HepG2 (cell line): Measurements from ENCODE around the gene C6orf15. TPM values are rescaled to one million over a fixed set of nuclear protein-coding genes. Genes with fewer than 3 reads are reported as not detected.

Experiments
- HOXA3 ChIP-seq: sonication (generic); formaldehyde crosslinking; IDR thresholded peaks from 2 replicates; pipeline ENCODE4 v1.5.0; 2020; ENCODE audit warnings: missing genetic modification reagents
- HOXA9 ChIP-seq: sonication (generic); formaldehyde crosslinking; IDR thresholded peaks from 2 replicates; pipeline ENCODE4 v1.8.1; 2022; ENCODE audit warnings: missing genetic modification reagents, mild to moderate bottlenecking, moderate library complexity, borderline replicate concordance
- HOXD1 ChIP-seq: sonication (generic); formaldehyde crosslinking; IDR thresholded peaks from 2 replicates; pipeline ENCODE4 v1.5.0; 2020; ENCODE audit warnings: missing genetic modification reagents
- RARG ChIP-seq: sonication (generic); formaldehyde crosslinking; IDR thresholded peaks from 2 replicates; pipeline ENCODE4 v1.4.0; 2020; ENCODE audit warnings: low read depth, mild to moderate bottlenecking, missing genetic modification reagents
- SOX5 ChIP-seq: IDR thresholded peaks from 2 replicates; pipeline ENCODE4 v1.6.1; 2016; ENCODE audit warnings: borderline replicate concordance
- TEAD3 ChIP-seq: optimal IDR thresholded peaks from 2 replicates; pipeline ENCODE3; 2016; ENCODE audit warnings: borderline replicate concordance
- YY1 ChIP-seq: IDR thresholded peaks from 2 replicates; pipeline ENCODE4 v1.6.1; 2011; ENCODE audit warnings: low read length, low read depth, moderate library complexity, mild to moderate bottlenecking; ENCODE audit not compliant: insufficient read depth, insufficient replicate concordance
- ZFP1 ChIP-seq: IDR thresholded peaks from 2 replicates; pipeline ENCODE4 v1.6.1; 2016
- ZFP41 ChIP-seq: sonication (generic); formaldehyde crosslinking; IDR thresholded peaks from 2 replicates; pipeline ENCODE4 v1.4.0; 2020; ENCODE audit warnings: mild to moderate bottlenecking, missing genetic modification reagents, borderline replicate concordance
- ZNF263 ChIP-seq: sonication (generic); formaldehyde crosslinking; IDR thresholded peaks from 2 replicates; pipeline ENCODE4 v1.4.0; 2020; ENCODE audit warnings: missing genetic modification reagents
- ZNF317 ChIP-seq: sonication (generic); formaldehyde crosslinking; IDR thresholded peaks from 2 replicates; pipeline ENCODE4 v1.5.0; 2020; ENCODE audit warnings: mild to moderate bottlenecking, missing genetic modification reagents
- ZNF44 ChIP-seq: sonication (generic); formaldehyde crosslinking; IDR thresholded peaks from 2 replicates; pipeline ENCODE4 v1.5.1; 2020; ENCODE audit warnings: mild to moderate bottlenecking, missing genetic modification reagents
- ZNF572 ChIP-seq: sonication (generic); formaldehyde crosslinking; IDR thresholded peaks from 2 replicates; pipeline ENCODE4 v1.5.1; 2020; ENCODE audit warnings: mild to moderate bottlenecking, missing genetic modification reagents
- ZNF616 ChIP-seq: sonication (generic); formaldehyde crosslinking; IDR thresholded peaks from 2 replicates; pipeline ENCODE4 v1.5.0; 2020; ENCODE audit warnings: low read depth, mild to moderate bottlenecking, missing genetic modification reagents
- ZNF703 ChIP-seq: sonication (generic); formaldehyde crosslinking; IDR thresholded peaks from 2 replicates; pipeline ENCODE4 v1.5.1; 2020; ENCODE audit warnings: missing genetic modification reagents, mild to moderate bottlenecking, moderate library complexity, borderline replicate concordance
- ZSCAN21 ChIP-seq: sonication (generic); formaldehyde crosslinking; IDR thresholded peaks from 2 replicates; pipeline ENCODE4 v1.8.0; 2022; ENCODE audit warnings: mild to moderate bottlenecking, missing genetic modification reagents, moderate library complexity, borderline replicate concordance
- ZSCAN9 ChIP-seq: IDR thresholded peaks from 2 replicates; pipeline ENCODE4 v1.6.1; 2016; ENCODE audit warnings: borderline replicate concordance
- polyA plus RNA-seq, 8 experiments: library from polyadenylated mRNA; depleted of rRNA in 3 of 8; stranded (reverse) in 7 of 8; unstranded in 1 of 8; fragments of >200 nt; fragmentation: Illumina TruSeq in 4 of 8; extraction: Trizol in 4 of 8; gene quantifications; 2 replicates each; pipeline versions ENCODE4 v1.2.1 to v1.2.3, GENCODE V29; 2011 to 2016; ENCODE audit warnings: low read depth in 4 of 8, missing spikeins in 1 of 8, mixed read lengths in 1 of 8; ENCODE audit not compliant: insufficient read depth in 1 of 8
- total RNA-seq, 5 experiments: library from RNA; depleted of rRNA; stranded (reverse); fragments of >200 nt; fragmentation: Illumina TruSeq; extraction: Trizol; gene quantifications; 2 replicates each; pipeline ENCODE4 v1.2.3, GENCODE V29; 2016; ENCODE audit warnings: low read depth in 1 of 5
- TF ChIP-seq, protein P1 (sequence below): sonication (generic); formaldehyde crosslinking; IDR thresholded peaks from 2 replicates; pipeline ENCODE4 v1.4.0; 2020; ENCODE audit warnings: missing genetic modification reagents
- TF ChIP-seq, protein P2 (sequence below): sonication (generic); formaldehyde crosslinking; IDR thresholded peaks from 2 replicates; pipeline ENCODE4 v1.8.0; 2022; ENCODE audit warnings: missing genetic modification reagents, low read depth, mild to moderate bottlenecking, borderline replicate concordance
- TF ChIP-seq, protein P3 (sequence below): sonication (generic); formaldehyde crosslinking; IDR thresholded peaks from 2 replicates; pipeline ENCODE4 v1.9.0; 2021; ENCODE audit warnings: missing genetic modification reagents, borderline replicate concordance
- TF ChIP-seq, protein P4 (sequence below): IDR thresholded peaks from 2 replicates; pipeline ENCODE4 v1.6.1; 2012; ENCODE audit warnings: inconsistent platforms
- TF ChIP-seq, protein P5 (sequence below): sonication (generic); formaldehyde crosslinking; IDR thresholded peaks from 2 replicates; pipeline ENCODE4 v1.8.0; 2022; ENCODE audit warnings: mild to moderate bottlenecking, missing genetic modification reagents, moderate library complexity

Gene C6orf15
- total and polyA plus RNA-seq, 2 of the 13 experiments (the other 11 are each of a cell fraction or from before 2014, with no cell fraction given) = not detected

DNA sequence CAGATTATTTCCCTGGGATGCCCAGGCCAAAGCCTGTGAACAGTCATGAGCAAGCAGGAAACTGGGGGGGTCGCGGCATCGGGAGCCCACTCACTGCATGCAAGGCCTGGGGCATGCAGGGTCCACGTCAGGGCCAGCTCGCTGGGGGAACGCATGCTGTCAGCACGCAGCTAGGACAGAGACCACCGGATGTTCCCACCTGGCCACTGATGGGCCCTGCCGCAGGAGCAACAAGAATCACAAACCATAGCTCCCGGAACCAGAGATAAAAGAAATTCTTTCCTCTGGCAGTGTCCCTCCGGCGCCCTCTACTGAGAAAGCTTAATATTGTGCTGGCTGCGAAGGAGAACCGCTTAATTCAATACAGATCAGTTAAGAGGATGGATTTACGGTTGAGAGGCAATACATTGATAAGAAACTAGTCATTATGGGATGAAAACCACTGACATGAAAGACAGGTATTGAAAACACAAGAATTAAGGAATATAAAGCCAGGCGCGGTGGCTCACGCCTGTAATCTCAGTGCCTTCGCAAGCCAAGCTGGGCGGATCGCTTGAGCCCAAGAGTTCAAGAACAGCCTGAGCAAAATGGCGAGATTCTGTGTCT lies 32.6 kb downstream of the C6orf15 start (continued):
- TF ChIP-seq, protein P1, sequence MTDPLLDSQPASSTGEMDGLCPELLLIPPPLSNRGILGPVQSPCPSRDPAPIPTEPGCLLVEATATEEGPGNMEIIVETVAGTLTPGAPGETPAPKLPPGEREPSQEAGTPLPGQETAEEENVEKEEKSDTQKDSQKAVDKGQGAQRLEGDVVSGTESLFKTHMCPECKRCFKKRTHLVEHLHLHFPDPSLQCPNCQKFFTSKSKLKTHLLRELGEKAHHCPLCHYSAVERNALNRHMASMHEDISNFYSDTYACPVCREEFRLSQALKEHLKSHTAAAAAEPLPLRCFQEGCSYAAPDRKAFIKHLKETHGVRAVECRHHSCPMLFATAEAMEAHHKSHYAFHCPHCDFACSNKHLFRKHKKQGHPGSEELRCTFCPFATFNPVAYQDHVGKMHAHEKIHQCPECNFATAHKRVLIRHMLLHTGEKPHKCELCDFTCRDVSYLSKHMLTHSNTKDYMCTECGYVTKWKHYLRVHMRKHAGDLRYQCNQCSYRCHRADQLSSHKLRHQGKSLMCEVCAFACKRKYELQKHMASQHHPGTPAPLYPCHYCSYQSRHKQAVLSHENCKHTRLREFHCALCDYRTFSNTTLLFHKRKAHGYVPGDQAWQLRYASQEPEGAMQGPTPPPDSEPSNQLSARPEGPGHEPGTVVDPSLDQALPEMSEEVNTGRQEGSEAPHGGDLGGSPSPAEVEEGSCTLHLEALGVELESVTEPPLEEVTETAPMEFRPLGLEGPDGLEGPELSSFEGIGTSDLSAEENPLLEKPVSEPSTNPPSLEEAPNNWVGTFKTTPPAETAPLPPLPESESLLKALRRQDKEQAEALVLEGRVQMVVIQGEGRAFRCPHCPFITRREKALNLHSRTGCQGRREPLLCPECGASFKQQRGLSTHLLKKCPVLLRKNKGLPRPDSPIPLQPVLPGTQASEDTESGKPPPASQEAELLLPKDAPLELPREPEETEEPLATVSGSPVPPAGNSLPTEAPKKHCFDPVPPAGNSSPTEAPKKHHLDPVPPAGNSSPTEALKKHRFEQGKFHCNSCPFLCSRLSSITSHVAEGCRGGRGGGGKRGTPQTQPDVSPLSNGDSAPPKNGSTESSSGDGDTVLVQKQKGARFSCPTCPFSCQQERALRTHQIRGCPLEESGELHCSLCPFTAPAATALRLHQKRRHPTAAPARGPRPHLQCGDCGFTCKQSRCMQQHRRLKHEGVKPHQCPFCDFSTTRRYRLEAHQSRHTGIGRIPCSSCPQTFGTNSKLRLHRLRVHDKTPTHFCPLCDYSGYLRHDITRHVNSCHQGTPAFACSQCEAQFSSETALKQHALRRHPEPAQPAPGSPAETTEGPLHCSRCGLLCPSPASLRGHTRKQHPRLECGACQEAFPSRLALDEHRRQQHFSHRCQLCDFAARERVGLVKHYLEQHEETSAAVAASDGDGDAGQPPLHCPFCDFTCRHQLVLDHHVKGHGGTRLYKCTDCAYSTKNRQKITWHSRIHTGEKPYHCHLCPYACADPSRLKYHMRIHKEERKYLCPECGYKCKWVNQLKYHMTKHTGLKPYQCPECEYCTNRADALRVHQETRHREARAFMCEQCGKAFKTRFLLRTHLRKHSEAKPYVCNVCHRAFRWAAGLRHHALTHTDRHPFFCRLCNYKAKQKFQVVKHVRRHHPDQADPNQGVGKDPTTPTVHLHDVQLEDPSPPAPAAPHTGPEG (CRISPR knock-in tag) = no peak
- TF ChIP-seq ZSCAN21 (CRISPR knock-in tag) (no peak), ZNF616 (CRISPR knock-in tag) (no peak), ZNF317 (CRISPR knock-in tag) (no peak), RARG (no peak), ZNF703 (CRISPR knock-in tag) (no peak), TEAD3 (CRISPR knock-in tag) (no peak), ZNF44 (CRISPR knock-in tag) (no peak), HOXD1 (CRISPR knock-in tag) (no peak), ZNF263 (CRISPR knock-in tag) (no peak), ZFP1 (CRISPR knock-in tag) (no peak), ZSCAN9 (CRISPR knock-in tag) (no peak), SOX5 (CRISPR knock-in tag) (no peak), YY1 (no peak), ZNF572 (CRISPR knock-in tag) (no peak), HOXA9 (CRISPR knock-in tag) (no peak), ZFP41 (CRISPR knock-in tag) (no peak), HOXA3 (CRISPR knock-in tag) (no peak)
- TF ChIP-seq, protein P2, sequence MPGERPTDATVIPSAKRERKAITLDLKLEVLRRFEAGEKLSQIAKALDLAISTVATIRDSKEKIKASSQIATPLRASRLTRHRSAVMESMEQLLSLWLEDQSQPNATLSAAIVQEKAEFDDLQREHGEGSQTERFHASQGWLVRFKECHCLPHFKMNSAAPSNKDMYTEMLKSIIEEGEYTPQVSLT (CRISPR knock-in tag) = no peak
- TF ChIP-seq, protein P3, sequence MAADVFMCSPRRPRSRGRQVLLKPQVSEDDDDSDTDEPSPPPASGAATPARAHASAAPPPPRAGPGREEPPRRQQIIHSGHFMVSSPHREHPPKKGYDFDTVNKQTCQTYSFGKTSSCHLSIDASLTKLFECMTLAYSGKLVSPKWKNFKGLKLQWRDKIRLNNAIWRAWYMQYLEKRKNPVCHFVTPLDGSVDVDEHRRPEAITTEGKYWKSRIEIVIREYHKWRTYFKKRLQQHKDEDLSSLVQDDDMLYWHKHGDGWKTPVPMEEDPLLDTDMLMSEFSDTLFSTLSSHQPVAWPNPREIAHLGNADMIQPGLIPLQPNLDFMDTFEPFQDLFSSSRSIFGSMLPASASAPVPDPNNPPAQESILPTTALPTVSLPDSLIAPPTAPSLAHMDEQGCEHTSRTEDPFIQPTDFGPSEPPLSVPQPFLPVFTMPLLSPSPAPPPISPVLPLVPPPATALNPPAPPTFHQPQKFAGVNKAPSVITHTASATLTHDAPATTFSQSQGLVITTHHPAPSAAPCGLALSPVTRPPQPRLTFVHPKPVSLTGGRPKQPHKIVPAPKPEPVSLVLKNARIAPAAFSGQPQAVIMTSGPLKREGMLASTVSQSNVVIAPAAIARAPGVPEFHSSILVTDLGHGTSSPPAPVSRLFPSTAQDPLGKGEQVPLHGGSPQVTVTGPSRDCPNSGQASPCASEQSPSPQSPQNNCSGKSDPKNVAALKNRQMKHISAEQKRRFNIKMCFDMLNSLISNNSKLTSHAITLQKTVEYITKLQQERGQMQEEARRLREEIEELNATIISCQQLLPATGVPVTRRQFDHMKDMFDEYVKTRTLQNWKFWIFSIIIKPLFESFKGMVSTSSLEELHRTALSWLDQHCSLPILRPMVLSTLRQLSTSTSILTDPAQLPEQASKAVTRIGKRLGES (CRISPR knock-in tag) = no peak
- TF ChIP-seq, protein P4, sequence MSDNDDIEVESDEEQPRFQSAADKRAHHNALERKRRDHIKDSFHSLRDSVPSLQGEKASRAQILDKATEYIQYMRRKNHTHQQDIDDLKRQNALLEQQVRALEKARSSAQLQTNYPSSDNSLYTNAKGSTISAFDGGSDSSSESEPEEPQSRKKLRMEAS = no peak
- TF ChIP-seq, protein P5, sequence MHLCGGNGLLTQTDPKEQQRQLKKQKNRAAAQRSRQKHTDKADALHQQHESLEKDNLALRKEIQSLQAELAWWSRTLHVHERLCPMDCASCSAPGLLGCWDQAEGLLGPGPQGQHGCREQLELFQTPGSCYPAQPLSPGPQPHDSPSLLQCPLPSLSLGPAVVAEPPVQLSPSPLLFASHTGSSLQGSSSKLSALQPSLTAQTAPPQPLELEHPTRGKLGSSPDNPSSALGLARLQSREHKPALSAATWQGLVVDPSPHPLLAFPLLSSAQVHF (CRISPR knock-in tag) = no peak
